ENCODE results near the gene TANC1.
A peak's percentile ranks its signal among the peaks of the same experiment; 100 is the strongest.

The TANC1 gene

GRCh38 chr2:158962074-158962473 lies 6.4 kb upstream of the TANC1 start:
- no peak for DNase-seq (ENCODE audit: low spot score)

GRCh38 chr2:158963071-158963470 lies 5.4 kb upstream of the TANC1 start:
- no peak for DNase-seq (ENCODE audit: low spot score)

DNA sequence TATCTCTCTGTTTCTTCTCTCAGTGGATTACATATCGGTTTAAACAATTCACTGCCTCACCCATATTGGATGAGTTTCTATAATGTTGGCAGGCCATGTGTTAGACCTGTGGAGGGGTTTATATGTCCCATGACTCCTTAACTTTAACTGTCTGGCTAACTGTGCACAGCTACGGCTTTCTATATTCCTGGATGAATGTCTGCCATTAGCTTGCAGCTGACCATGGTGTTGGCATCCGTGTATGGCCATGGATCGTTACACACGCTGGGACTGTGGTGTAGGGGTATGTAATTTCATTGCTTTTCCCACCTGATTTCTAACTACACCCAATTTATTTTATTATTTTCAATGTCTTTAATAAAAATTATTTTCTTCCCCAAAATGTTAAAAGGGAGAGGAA lies 3.3 kb upstream of the TANC1 start:
- DNase-seq (ENCODE audit: low spot score) = no peak

GRCh38 chr2:158965641-158966040 lies 2.8 kb upstream of the TANC1 start:
- no peak for DNase-seq (ENCODE audit: low spot score)

DNA sequence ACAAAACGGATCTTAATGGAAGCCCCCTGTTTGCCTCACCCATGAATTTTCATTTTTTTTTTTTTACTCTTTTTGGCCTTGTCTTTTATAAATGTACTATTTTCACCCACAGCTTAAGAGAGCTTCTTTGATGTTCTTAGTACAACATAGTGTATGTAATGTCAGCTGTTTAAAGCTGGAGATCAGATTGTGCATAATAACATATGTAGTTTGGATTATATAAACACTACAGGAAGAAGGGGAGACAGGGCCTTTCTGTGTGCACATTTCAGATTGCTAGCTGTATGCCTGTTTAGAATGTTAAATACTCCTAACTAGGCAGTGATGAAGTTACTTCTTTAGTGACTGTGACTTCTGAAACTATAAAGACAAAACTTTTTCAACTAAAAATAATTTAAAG lies 2.1 kb upstream of the TANC1 start:
- no peak for DNase-seq (ENCODE audit: low spot score)

- DNase-seq (ENCODE audit: low spot score) = no peak
Measured at GRCh38 chr2:158967114-158967730, 1.2 kb upstream of the TANC1 start.

GRCh38 chr2:158967731-158968395 lies 577 bp upstream of the TANC1 start:
- DNase-seq (ENCODE audit: low spot score) = no peak

- DNase-seq (ENCODE audit: low spot score) = no peak
Measured at GRCh38 chr2:158969162-158969714, 798 bp downstream of the TANC1 start.

- peak; percentile 45 for DNase-seq (ENCODE audit: low spot score)
Measured at GRCh38 chr2:158969715-158970240, 1.3 kb downstream of the TANC1 start.

- DNase-seq (ENCODE audit: low spot score) = no peak
Measured at GRCh38 chr2:158970241-158970751, 1.9 kb downstream of the TANC1 start.

GRCh38 chr2:158973116-158973956 lies 4.9 kb downstream of the TANC1 start:
- no peak for DNase-seq (ENCODE audit: low spot score)

DNA sequence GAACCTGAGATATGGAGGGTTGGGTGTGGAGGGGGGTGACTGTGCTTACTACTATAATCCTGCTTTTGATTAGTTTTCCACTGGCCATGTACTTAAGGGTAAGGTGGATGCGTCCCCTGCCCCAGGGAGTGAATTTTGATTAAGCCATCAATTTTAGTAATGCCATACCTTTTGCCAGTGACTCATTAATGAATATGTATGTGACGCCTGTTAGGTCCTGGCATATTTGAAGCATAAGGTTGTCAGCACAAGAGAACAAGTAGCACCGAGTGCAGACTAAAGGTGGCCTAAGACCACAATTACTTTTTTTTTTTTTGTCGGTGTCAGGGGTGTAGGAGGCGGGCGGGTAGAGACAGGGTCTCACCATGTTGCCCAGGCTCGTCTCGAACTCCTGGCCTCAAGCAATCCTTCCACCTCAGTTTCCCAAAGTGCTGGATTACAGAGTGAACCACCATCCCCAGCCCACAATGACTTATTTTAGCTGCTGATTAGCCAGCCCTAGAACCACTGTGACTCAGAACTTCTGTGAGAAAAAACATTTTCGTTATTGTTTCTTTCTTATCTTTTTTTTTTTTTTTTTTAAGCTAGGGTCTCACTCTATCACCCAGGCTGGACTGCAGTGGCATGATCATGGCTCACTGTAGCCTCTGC lies 7.0 kb downstream of the TANC1 start:
- DNase-seq (ENCODE audit: low spot score) = no peak

DNA sequence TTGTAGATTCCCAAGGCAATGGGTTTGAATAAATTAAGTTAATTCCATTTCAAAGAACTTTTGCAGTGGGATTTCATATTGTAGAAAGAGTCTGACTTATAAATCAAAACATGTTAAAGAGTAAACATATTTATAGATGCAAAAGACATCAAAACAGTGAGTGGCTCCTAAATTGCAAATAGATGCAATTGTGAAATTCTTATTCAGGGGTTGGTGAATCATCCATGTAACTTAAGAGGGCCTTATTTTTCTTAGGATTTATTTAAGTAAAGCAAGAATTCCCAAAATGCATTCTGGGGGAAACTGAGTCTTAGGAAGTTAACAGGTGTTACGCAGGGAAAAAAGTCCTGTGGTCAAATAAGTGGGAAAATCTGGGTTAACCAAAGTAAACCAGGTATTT lies 11.3 kb downstream of the TANC1 start:
- DNase-seq (ENCODE audit: low spot score) = no peak

DNA sequence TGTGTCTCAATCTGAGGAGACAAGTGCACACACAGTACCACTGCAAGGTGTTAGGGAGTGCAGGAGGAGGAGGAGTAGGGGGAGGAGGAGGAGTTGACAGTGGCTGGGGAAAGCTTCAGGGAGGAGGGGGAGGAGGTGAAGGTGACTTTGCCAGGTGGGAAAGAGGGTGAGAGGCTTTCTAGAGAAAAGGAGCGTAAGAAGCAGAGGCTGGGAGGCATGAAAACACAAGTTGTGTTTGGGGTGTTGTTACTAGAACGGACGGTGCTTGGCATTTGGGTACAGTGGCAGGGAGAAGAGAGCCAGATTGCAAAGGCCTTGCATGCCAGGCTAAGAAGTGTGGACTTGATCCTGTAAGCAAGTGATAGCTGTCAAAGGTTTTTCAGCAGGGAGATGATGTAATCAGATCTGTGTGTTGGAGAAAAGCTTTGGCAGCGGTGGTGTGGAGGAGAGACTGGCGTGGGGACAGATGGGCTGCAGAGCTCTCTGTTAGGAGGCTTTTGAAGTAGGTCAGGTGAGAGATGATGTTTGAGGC lies 16.2 kb downstream of the TANC1 start:
- DNase-seq (ENCODE audit: low spot score) = no peak

- DNase-seq (ENCODE audit: low spot score) = no peak
Measured at GRCh38 chr2:158988501-158988900, 20.1 kb downstream of the TANC1 start.

- no peak for DNase-seq (ENCODE audit: low spot score)
Measured at GRCh38 chr2:158989165-158989564, 20.7 kb downstream of the TANC1 start.

GRCh38 chr2:158990397-158991214 lies 22.2 kb downstream of the TANC1 start:
- DNase-seq (ENCODE audit: low spot score) = no peak

GRCh38 chr2:158993030-158993429 lies 24.6 kb downstream of the TANC1 start:
- DNase-seq (ENCODE audit: low spot score) = no peak

DNA sequence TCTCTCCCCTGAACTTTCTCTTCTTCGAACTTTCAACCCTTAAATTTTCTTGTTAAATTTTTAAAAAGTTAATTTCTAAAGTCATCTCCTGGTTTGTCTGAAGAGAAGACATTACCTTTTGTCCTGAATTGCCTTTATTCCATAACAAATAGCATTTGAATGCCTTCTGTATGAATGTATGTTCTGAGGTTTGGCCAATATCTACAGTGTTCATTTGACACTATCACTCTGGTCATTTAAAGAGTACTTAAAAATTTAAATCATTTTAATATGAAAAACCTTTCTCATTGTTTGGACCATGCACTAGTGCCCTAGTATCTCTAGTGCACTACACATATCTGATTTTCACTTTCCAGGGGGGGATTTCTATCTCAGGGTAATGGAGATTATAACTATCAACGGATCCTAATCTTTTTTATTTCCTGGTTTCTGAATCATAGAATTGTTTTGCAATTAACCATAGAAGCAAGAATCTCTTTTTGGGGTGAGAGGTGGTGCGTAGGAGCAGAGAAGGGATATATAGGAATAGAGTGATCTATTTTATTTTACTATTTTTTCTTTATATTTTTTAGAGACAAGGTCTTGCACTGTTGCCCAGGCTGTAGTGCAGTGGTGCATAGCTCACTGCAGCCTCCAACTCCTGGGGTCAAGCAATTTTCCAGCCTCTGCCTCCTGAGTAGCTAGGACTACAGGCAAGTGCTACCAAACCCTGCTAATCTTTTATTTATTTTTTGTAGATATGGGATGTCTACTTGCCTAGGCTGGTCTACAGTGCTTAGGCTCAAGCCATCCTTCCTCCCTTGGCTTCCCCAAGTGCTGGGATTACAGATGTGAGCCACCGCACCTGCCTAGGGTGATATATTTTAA lies 25.5 kb downstream of the TANC1 start:
- no peak for DNase-seq (ENCODE audit: low spot score)

Measured in D341Med (cell line).